ENCODE data around the gene IMMP2L.

The IMMP2L gene

DNA sequence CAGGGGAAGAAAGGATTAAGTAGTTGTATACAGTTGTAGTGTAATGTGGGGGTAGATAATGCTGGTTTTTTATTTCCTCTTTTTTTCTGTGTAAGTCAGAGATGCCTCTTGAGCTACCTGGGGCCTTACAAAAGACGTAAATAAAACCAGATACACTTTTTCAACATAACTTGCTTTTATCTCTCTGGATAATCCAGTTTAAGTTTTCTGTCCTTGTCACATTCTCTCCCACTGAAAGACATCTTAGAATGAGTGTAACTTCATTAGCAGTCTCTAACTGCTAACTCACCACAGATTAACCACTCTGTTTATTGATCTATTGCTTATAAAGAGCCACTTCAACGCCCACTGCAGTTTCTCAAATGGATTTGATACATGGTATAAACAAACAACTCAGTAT, 535.5 kb downstream of the IMMP2L start:
- WGBS, 2 experiments, result 73 to 79% methylated on average over 1 of the region's 2 CpGs
- Histone ChIP-seq H3K4me3 (ENCODE audit: insufficient read depth, low read depth, low read length) (no peak overlapping the region), H3K27ac (ENCODE audit: insufficient read depth, low read depth, low read length, poor library complexity, severe bottlenecking) (no peak overlapping the region), H3K9me3 (ENCODE audit: control insufficient read depth, low read length) (no peaks in the 10 kb centered on the region), H3K4me1 (ENCODE audit: control insufficient read depth, insufficient read depth, low read length) (peaks cover 4% of the 10 kb centered on the region), H3K27me3 (ENCODE audit: control insufficient read depth, insufficient read depth, low read length, poor library complexity, severe bottlenecking) (no peaks in the 10 kb centered on the region), H3K36me3 (ENCODE audit: control insufficient read depth, insufficient read depth, low read length) (no peaks in the 10 kb centered on the region)

DNA sequence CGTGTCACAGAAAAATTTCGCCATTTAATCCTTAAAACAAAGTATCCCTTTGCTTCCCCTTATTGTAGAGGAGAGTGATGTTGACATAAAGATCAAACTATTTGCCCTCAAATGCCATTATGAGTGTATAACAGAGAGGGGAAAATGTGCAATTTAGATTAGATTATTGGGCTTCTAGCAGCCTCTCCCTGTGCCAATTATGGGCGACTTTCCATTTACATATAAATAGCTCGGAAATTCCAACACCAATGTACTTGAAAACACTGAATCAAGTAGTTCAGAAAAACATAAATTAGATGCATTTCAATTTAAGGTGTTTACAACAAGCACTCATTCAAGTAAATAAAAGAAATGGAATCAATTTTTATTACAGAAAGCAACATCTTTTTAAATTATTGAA, 535.9 kb downstream of the IMMP2L start:
- H3K36me3 ChIP-seq (ENCODE audit: control insufficient read depth, insufficient read depth, low read length), result no peaks in the 10 kb centered on the region
- H3K27ac ChIP-seq (ENCODE audit: insufficient read depth, low read depth, low read length, poor library complexity, severe bottlenecking), result no peak overlapping the region
- 39 to 68% methylated on average over 2 to 4 of the region's 4 CpGs for WGBS, 2 experiments

DNA sequence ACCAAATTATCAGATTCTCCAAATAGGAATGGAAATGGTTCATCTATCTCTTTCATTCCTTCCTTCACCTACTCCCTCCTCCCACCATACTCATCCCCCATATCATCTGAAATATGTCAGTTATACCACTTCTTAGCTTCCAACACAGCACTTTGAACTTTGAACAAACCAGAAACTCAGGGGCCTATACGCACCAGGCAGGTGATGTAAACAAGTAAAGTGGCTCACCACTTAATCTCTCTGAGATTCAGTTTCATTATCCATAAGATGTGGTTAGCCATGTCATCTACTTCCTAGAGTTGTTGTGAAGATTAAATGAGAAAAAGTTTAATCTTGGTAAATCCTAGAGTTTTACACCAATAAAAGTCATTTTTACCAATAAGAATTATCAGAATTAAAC, 537.3 kb downstream of the IMMP2L start:
- Histone ChIP-seq H3K36me3 (ENCODE audit: control insufficient read depth, insufficient read depth, low read length) (no peaks in the 10 kb centered on the region), H3K27me3 (ENCODE audit: control insufficient read depth, insufficient read depth, low read length, poor library complexity, severe bottlenecking) (no peaks in the 10 kb centered on the region), H3K9me3 (ENCODE audit: control insufficient read depth, low read length) (no peaks in the 10 kb centered on the region), H3K4me1 (ENCODE audit: control insufficient read depth, insufficient read depth, low read length) (peaks cover 4% of the 10 kb centered on the region), H3K27ac (ENCODE audit: insufficient read depth, low read depth, low read length, poor library complexity, severe bottlenecking) (no peak overlapping the region), H3K4me3 (ENCODE audit: insufficient read depth, low read depth, low read length) (no peak overlapping the region)
- WGBS, 2 experiments, result 100% methylated on average over 1 of the region's 1 CpG

More for the DNA sequence above, 535.9 kb downstream of the IMMP2L start:
- H3K4me3 ChIP-seq (ENCODE audit: insufficient read depth, low read depth, low read length), result no peak overlapping the region
- H3K27me3 ChIP-seq (ENCODE audit: control insufficient read depth, insufficient read depth, low read length, poor library complexity, severe bottlenecking), result no peaks in the 10 kb centered on the region
- peaks cover 4% of the 10 kb centered on the region for H3K4me1 ChIP-seq (ENCODE audit: control insufficient read depth, insufficient read depth, low read length)
- H3K9me3 ChIP-seq (ENCODE audit: control insufficient read depth, low read length), result no peaks in the 10 kb centered on the region

DNA sequence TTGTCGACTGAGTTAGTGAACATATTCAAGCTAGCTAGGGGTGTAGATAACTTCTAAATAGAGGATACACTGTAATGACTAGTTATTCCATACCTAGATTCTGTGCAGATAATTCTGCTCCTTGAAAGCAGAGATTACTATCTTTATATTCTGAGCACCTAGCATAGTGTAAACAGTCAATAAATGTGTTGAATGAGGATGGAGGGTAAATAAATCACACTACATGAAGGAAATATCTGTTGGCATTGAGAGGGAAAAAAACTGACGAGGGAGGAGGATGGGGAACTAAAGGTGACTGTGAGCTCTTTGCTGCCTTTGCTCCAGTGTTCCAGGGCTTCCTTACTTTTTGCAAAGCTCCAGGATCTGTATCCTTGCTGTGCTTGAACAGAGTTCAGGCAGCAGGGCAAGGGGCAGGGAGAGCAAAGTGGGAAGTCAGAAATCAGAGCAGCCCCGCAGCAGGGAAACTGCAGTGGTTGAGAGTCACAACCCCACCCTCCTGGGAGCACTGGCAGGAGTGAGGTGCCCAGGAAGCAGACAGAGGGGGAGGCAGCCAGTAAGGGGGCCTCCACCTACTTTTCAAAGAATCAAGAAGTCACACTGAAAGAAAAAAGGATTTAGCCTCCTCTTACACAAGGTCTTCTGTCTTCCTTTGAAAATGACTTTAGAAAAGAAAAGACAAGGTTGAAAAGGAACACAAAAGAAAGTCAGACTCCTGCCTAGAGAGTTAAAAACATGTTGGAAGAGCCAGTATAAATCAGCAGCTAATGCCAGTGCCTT, 543.1 kb downstream of the IMMP2L start:
- 14 to 44% methylated on average over 2 to 3 of the region's 3 CpGs for WGBS, 2 experiments
- Histone ChIP-seq H3K27ac (ENCODE audit: insufficient read depth, low read depth, low read length, poor library complexity, severe bottlenecking) (no peak overlapping the region), H3K27me3 (ENCODE audit: control insufficient read depth, insufficient read depth, low read length, poor library complexity, severe bottlenecking) (no peaks in the 10 kb centered on the region)

DNA sequence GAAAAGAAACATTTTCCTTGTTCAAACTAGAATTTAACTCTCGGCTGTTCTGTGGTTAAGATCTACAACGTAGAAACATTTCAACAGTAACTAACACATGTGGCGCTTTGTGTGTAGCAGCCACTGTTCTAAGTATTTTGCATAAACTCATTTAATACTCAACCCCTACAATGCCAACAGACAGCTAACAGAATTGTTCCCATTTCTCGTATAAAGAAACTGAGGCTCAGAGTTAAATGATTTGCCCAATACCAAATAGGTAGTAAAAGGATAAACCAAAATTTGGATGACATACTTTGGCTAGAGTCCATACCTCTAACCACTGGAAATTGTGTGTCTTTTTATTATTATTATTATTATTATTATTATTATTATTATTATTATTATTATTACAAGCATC, 543.8 kb downstream of the IMMP2L start:
- H3K36me3 ChIP-seq (ENCODE audit: control insufficient read depth, insufficient read depth, low read length), result no peaks in the 10 kb centered on the region
- H3K4me3 ChIP-seq (ENCODE audit: insufficient read depth, low read depth, low read length), result no peak overlapping the region
- H3K27ac ChIP-seq (ENCODE audit: insufficient read depth, low read depth, low read length, poor library complexity, severe bottlenecking), result no peak overlapping the region
- H3K9me3 ChIP-seq (ENCODE audit: control insufficient read depth, low read length), result no peaks in the 10 kb centered on the region
- WGBS, 2 experiments, result 96% methylated on average over 4 of the region's 4 CpGs
- peaks cover 7% of the 10 kb centered on the region for H3K4me1 ChIP-seq (ENCODE audit: control insufficient read depth, insufficient read depth, low read length)
- H3K27me3 ChIP-seq (ENCODE audit: control insufficient read depth, insufficient read depth, low read length, poor library complexity, severe bottlenecking), result no peaks in the 10 kb centered on the region

More for the DNA sequence above, 543.1 kb downstream of the IMMP2L start:
- Histone ChIP-seq H3K4me3 (ENCODE audit: insufficient read depth, low read depth, low read length) (no peak overlapping the region), H3K4me1 (ENCODE audit: control insufficient read depth, insufficient read depth, low read length) (peaks cover 7% of the 10 kb centered on the region), H3K36me3 (ENCODE audit: control insufficient read depth, insufficient read depth, low read length) (no peaks in the 10 kb centered on the region), H3K9me3 (ENCODE audit: control insufficient read depth, low read length) (no peaks in the 10 kb centered on the region)

DNA sequence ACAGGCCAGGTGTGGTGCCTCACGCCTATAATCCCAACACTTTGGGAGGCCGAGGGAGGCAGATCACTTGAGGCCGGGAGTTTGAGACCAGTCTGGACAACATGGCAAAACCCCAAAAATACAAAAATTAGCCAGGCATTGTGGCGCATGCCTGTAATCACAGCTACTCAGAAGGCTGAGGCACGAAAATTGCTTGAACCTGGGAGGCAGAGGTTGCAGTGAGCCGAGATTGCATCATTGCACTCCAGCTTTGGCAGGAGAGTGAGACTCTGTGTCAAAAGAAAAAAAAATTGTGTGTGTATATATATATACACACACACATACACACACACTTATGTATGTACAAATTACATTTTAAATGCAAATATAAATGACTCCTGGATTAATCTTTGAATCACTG, 548.2 kb downstream of the IMMP2L start:
- 90 to 94% methylated on average over 6 of the region's 6 CpGs for WGBS, 2 experiments

DNA sequence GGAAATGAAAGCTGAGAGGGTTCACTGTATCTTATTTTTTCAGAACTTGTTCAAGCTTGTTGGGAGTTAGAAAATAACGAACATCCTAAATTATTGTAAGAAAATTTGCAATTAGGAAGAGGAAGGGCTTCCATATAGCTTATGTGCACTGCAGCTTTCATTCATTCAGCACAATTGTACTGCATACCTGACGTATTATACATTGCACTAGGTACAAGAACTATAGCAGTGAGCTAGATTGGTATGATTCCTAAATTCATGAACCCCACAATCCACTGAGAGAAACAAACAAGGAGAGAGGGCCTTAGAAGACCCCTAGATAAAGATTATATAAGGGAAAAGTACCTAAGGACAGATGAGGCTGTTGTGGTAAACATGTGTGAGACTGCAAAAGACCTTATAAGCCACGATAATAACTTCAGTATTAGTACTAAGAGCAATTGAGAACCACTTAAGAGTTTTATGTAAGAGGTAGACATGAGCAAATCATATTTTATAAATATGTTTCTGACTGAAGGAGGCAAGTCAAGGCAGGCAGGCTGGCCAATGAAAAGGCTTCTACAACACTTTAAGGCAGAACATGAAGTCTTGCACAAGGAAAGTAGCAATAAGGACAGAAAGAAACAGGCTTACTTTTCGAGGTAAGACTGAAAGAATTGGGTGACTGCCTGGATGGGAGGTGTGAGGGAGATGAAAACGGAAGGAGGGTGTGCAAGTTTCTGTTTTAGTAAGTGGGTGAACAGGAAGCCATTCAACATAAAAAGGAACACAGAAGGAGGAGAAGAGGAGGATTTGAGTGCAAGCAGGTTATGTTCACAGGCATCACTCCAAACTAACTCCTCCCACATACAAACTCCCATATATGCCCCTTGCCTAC, 549.3 kb downstream of the IMMP2L start:
- WGBS, 2 experiments, result 94 to 97% methylated on average over 4 to 5 of the region's 5 CpGs
- H3K27ac ChIP-seq (ENCODE audit: insufficient read depth, low read depth, low read length, poor library complexity, severe bottlenecking), result no peak overlapping the region
- H3K27me3 ChIP-seq (ENCODE audit: control insufficient read depth, insufficient read depth, low read length, poor library complexity, severe bottlenecking), result no peaks in the 10 kb centered on the region
- H3K9me3 ChIP-seq (ENCODE audit: control insufficient read depth, low read length), result no peaks in the 10 kb centered on the region
- no peaks in the 10 kb centered on the region for H3K4me1 ChIP-seq (ENCODE audit: control insufficient read depth, insufficient read depth, low read length)
- no peak overlapping the region for H3K4me3 ChIP-seq (ENCODE audit: insufficient read depth, low read depth, low read length)
- no peaks in the 10 kb centered on the region for H3K36me3 ChIP-seq (ENCODE audit: control insufficient read depth, insufficient read depth, low read length)

More for the DNA sequence above, 548.2 kb downstream of the IMMP2L start:
- no peak overlapping the region for H3K27ac ChIP-seq (ENCODE audit: insufficient read depth, low read depth, low read length, poor library complexity, severe bottlenecking)
- peaks cover 4% of the 10 kb centered on the region for H3K4me1 ChIP-seq (ENCODE audit: control insufficient read depth, insufficient read depth, low read length)
- H3K36me3 ChIP-seq (ENCODE audit: control insufficient read depth, insufficient read depth, low read length), result no peaks in the 10 kb centered on the region
- no peaks in the 10 kb centered on the region for H3K27me3 ChIP-seq (ENCODE audit: control insufficient read depth, insufficient read depth, low read length, poor library complexity, severe bottlenecking)
- H3K4me3 ChIP-seq (ENCODE audit: insufficient read depth, low read depth, low read length), result no peak overlapping the region
- no peaks in the 10 kb centered on the region for H3K9me3 ChIP-seq (ENCODE audit: control insufficient read depth, low read length)

DNA sequence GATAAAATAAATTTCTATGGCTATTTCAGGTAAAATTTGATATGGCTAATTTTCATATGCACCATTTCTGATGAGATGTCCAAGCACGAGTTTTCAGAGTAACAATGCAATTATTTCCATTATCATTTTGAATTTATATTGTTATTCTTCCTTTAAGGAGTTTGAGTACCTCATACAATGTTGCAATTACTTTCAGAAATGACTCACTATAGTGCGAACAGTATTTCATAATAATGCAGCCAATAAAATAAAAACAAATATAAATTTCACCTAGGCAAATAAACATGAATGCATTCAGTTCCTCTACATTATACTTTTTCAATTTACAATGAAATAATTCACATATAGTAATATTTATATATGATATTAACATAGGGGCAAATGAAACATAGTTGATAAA, 550.1 kb downstream of the IMMP2L start:
- Histone ChIP-seq H3K4me3 (ENCODE audit: insufficient read depth, low read depth, low read length) (no peak overlapping the region), H3K4me1 (ENCODE audit: control insufficient read depth, insufficient read depth, low read length) (no peaks in the 10 kb centered on the region), H3K27ac (ENCODE audit: insufficient read depth, low read depth, low read length, poor library complexity, severe bottlenecking) (no peak overlapping the region), H3K27me3 (ENCODE audit: control insufficient read depth, insufficient read depth, low read length, poor library complexity, severe bottlenecking) (no peaks in the 10 kb centered on the region), H3K9me3 (ENCODE audit: control insufficient read depth, low read length) (no peaks in the 10 kb centered on the region), H3K36me3 (ENCODE audit: control insufficient read depth, insufficient read depth, low read length) (no peaks in the 10 kb centered on the region)
- WGBS, 2 experiments, result 87 to 100% methylated on average over 1 to 2 of the region's 2 CpGs

DNA sequence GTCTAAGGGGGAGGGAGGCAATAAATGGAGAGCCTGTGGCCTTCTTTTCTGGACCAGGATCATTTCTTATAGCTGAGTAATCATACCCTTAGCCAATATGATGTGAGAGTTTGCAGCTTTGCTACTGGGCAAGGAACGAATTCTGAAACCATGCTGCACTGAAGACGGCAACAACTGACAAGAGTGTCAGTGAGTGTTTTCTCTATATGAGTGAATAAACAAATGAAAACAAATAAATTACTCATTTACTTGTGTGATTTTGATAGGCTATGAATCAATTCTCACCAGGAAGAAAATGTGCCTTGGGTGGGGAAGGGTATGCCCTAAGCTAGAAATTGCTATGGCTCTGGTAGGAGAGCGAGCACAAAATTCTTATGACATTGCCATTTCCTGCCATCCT, 550.8 kb downstream of the IMMP2L start:
- Histone ChIP-seq H3K27me3 (ENCODE audit: control insufficient read depth, insufficient read depth, low read length, poor library complexity, severe bottlenecking) (no peaks in the 10 kb centered on the region), H3K4me1 (ENCODE audit: control insufficient read depth, insufficient read depth, low read length) (no peaks in the 10 kb centered on the region), H3K36me3 (ENCODE audit: control insufficient read depth, insufficient read depth, low read length) (no peaks in the 10 kb centered on the region), H3K27ac (ENCODE audit: insufficient read depth, low read depth, low read length, poor library complexity, severe bottlenecking) (no peak overlapping the region), H3K9me3 (ENCODE audit: control insufficient read depth, low read length) (no peaks in the 10 kb centered on the region), H3K4me3 (ENCODE audit: insufficient read depth, low read depth, low read length) (no peak overlapping the region)
- WGBS, 2 experiments, result 96 to 99% methylated on average over 3 of the region's 3 CpGs

DNA sequence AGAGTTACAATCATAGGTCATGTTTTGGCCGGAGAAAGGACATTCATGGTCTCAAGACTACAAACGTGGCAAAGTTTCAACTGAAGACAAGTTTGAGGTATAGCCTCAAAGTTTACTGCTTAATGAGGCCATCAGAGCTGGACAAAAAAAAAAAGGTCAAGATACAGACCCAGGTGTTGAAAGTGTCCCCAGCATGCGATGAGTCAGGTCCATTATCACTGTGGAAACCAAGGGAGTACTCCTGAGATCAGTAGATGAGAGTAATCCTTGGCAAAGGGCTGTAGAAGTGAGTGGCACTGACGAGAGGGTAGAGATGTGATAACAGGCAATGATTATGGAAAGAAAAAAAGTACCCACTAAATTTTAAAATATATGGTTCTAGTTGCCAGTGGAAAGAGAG, 551.5 kb downstream of the IMMP2L start:
- WGBS, 2 experiments, result 92% methylated on average over 4 of the region's 4 CpGs
- H3K4me3 ChIP-seq (ENCODE audit: insufficient read depth, low read depth, low read length), result no peak overlapping the region
- no peaks in the 10 kb centered on the region for H3K9me3 ChIP-seq (ENCODE audit: control insufficient read depth, low read length)
- no peak overlapping the region for H3K27ac ChIP-seq (ENCODE audit: insufficient read depth, low read depth, low read length, poor library complexity, severe bottlenecking)
- no peaks in the 10 kb centered on the region for H3K27me3 ChIP-seq (ENCODE audit: control insufficient read depth, insufficient read depth, low read length, poor library complexity, severe bottlenecking)
- H3K36me3 ChIP-seq (ENCODE audit: control insufficient read depth, insufficient read depth, low read length), result no peaks in the 10 kb centered on the region
- H3K4me1 ChIP-seq (ENCODE audit: control insufficient read depth, insufficient read depth, low read length), result no peaks in the 10 kb centered on the region
